PC-9 (cell line): ENCODE data around the gene DNM1. TPM values are rescaled to one million over a fixed set of nuclear protein-coding genes. Genes with fewer than 3 reads are reported as not detected.
A peak's percentile ranks its signal among the peaks of the same experiment; 100 is the strongest.

Source experiments
- BruUV-seq: library from RNA; stranded (reverse); fragments of 400-500 nt; replicated peaks from 2 replicates; lab custom pipeline; 2021; lab: Mats Ljungman, UMichigan
- CTCF ChIA-PET: fragments of 300-600 bp; sonication (Branson Sonifier 250); formaldehyde crosslinking; loops from one replicate; lab custom pipeline; 2022; ENCODE audit warnings: antibody characterized with exemption; lab: Charles Lee
- POLR2A ChIA-PET: fragments of 300-600 bp; sonication (Branson Sonifier 250); formaldehyde crosslinking; loops from one replicate; lab custom pipeline; 2022; ENCODE audit warnings: antibody characterized with exemption; ENCODE audit not compliant: unreplicated experiment; lab: Charles Lee
- DNase-seq, 2 experiments: peaks; one replicate each; pipeline versions ENCODE4 v3.0.0 to v3.0.0-alpha.2; 2015 to 2022; ENCODE audit warnings: mixed read lengths in 1 of 2
- H2AFZ ChIP-seq: fragments of 200-600 bp; sonication (generic); 2 replicates; pipeline ENCODE4 v1.8.1; 2017; ENCODE audit warnings: antibody characterized with exemption
- H3F3A ChIP-seq: fragments of 200-600 bp; sonication (generic); 2 replicates; pipeline ENCODE4 v1.8.1; 2017; ENCODE audit warnings: antibody characterized with exemption, mild to moderate bottlenecking, low read depth; ENCODE audit not compliant: insufficient read depth
- H3K27ac ChIP-seq: fragments of 200-600 bp; sonication (generic); 2 replicates; pipeline ENCODE4 v1.6.1; 2016; ENCODE audit warnings: mixed run types
- H3K27me3 ChIP-seq: fragments of 200-600 bp; sonication (generic); 2 replicates; pipeline ENCODE4 v1.6.1; 2016; ENCODE audit warnings: low read depth, mixed run types; ENCODE audit not compliant: insufficient read depth
- H3K36me3 ChIP-seq: fragments of 200-600 bp; sonication (generic); 2 replicates; pipeline ENCODE4 v1.6.1; 2016; ENCODE audit warnings: low read depth, mixed run types
- H3K4me1 ChIP-seq: fragments of 200-600 bp; sonication (generic); replicated peaks from 2 replicates; pipeline ENCODE4 v1.6.1; 2016; ENCODE audit warnings: mixed run types; ENCODE audit not compliant: insufficient read depth
- H3K4me2 ChIP-seq: fragments of 200-600 bp; sonication (generic); 2 replicates; pipeline ENCODE4 v1.6.1; 2017; ENCODE audit warnings: mixed run types
- H3K4me3 ChIP-seq: fragments of 200-600 bp; sonication (generic); 2 replicates; pipeline ENCODE4 v1.6.1; 2016; ENCODE audit warnings: mixed run types
- H3K79me2 ChIP-seq: fragments of 200-600 bp; sonication (generic); 2 replicates; pipeline ENCODE4 v1.6.1; 2017; ENCODE audit warnings: low read depth, mixed run types
- H3K9me2 ChIP-seq: fragments of 200-600 bp; sonication (generic); 2 replicates; pipeline ENCODE4 v1.8.1; 2017; ENCODE audit warnings: mild to moderate bottlenecking; ENCODE audit not compliant: insufficient read depth
- H3K9me3 ChIP-seq: fragments of 200-600 bp; sonication (generic); 2 replicates; pipeline ENCODE4 v1.8.1; 2016; ENCODE audit warnings: low read depth; ENCODE audit not compliant: insufficient read depth
- H4K20me1 ChIP-seq: fragments of 200-600 bp; sonication (generic); 2 replicates; pipeline ENCODE4 v1.8.1; 2017; ENCODE audit not compliant: insufficient read depth
- CTCF ChIP-seq: fragments of 200-600 bp; sonication (generic); conservative IDR thresholded peaks from 2 replicates; pipeline ENCODE4 v1.6.1; 2017; ENCODE audit warnings: mixed run types, antibody characterized with exemption, mild to moderate bottlenecking, moderate library complexity
- EZH2 ChIP-seq: fragments of 200-600 bp; sonication (generic); IDR thresholded peaks from 2 replicates; pipeline ENCODE4 v1.8.0; 2017; ENCODE audit warnings: antibody characterized with exemption, low read depth
- intact Hi-C: fragments of 100-400 bp; cut with micrococcal nuclease; formaldehyde crosslinking; loops from one replicate; pipeline ENCODE4 v1.10.0; 2022; ENCODE audit not compliant: unreplicated experiment
- total RNA-seq: library from RNA; stranded (reverse); gene quantifications from 2 replicates; pipeline ENCODE4 v1.2.3, GENCODE V29; 2021

Gene DNM1
- total RNA-seq, 1 experiment from 2014 or later, result 134 TPM

GRCh38 chr9:128201441-128202369 is 1.5 kb upstream of the DNM1 start:
- no peaks in the 10 kb centered on the region for H3K9me2 ChIP-seq
- POLR2A ChIA-PET, result no interaction called here
- no peaks in the 10 kb centered on the region for H3K36me3 ChIP-seq
- H4K20me1 ChIP-seq, result 0 out of 2 replicates have a peak, but pooled peaks cover 4% of the 10 kb centered on the region
- no peak overlapping the region for H3K4me3 ChIP-seq
- H3K4me1 ChIP-seq, result 0 out of 2 replicates have a peak, but pooled peaks cover 5% of the 10 kb centered on the region
- intact Hi-C loops, result no loop called here
- H3K9me3 ChIP-seq, result no peaks in the 10 kb centered on the region
- DNase-seq, result no peak
- no TSS peak for BruUV-seq
- no peak overlapping the region for H2AFZ ChIP-seq
- CTCF ChIA-PET, result interaction anchor here (0.6 kb wide), 1 partner anchor 353 kb away, joined by 6 read pairs; no protein-coding TSS in a partner anchor
- no peaks in the 10 kb centered on the region for H3K27me3 ChIP-seq
- H3K79me2 ChIP-seq, result peaks cover 8% of the 10 kb centered on the region; the same call in 1 of the 2 replicates
- no peaks in the 10 kb centered on the region for H3F3A ChIP-seq
- H3K4me2 ChIP-seq, result no peak overlapping the region
- TF ChIP-seq CTCF (no peak), EZH2 (no peak)
- H3K27ac ChIP-seq, result no peak overlapping the region

- Histone ChIP-seq H4K20me1 (0 out of 2 replicates have a peak, but pooled peaks cover 4% of the 10 kb centered on the region), H2AFZ (no peak overlapping the region), H3K4me3 (no peak overlapping the region), H3K4me1 (0 out of 2 replicates have a peak, but pooled peaks cover 5% of the 10 kb centered on the region), H3F3A (no peaks in the 10 kb centered on the region), H3K79me2 (peaks cover 8% of the 10 kb centered on the region; the same call in 1 of the 2 replicates), H3K4me2 (peak overlapping the region; percentile 89; the same call in 1 of the 2 replicates), H3K27me3 (no peaks in the 10 kb centered on the region), H3K27ac (no peak overlapping the region), H3K36me3 (no peaks in the 10 kb centered on the region), H3K9me3 (no peaks in the 10 kb centered on the region), H3K9me2 (no peaks in the 10 kb centered on the region)
- intact Hi-C loops, result no loop called here
- ChIA-PET POLR2A (no interaction called here), CTCF (no interaction called here)
- no TSS peak for BruUV-seq
- DNase-seq, result no peak
- TF ChIP-seq EZH2, result no peak
- no peak for TF ChIP-seq CTCF
Observed at GRCh38 chr9:128202648-128203023, 543 bp upstream of the DNM1 start.

- Histone ChIP-seq H3K4me3 (peak overlapping the region; percentile 68), H3K4me1 (0 out of 2 replicates have a peak, but pooled peaks cover 5% of the 10 kb centered on the region), H3K36me3 (no peaks in the 10 kb centered on the region), H3K79me2 (peaks cover 8% of the 10 kb centered on the region; the same call in 1 of the 2 replicates), H3K9me3 (no peaks in the 10 kb centered on the region), H3F3A (no peaks in the 10 kb centered on the region), H3K4me2 (peak overlapping the region; percentile 89), H4K20me1 (0 out of 2 replicates have a peak, but pooled peaks cover 4% of the 10 kb centered on the region), H3K27me3 (no peaks in the 10 kb centered on the region), H2AFZ (peak overlapping the region; percentile 85), H3K9me2 (no peaks in the 10 kb centered on the region), H3K27ac (no peak overlapping the region)
- intact Hi-C loops, result no loop called here
- CTCF ChIA-PET, result interaction anchor here (0.6 kb wide), 1 partner anchor 134 kb away, joined by 17 read pairs; no protein-coding TSS in a partner anchor
- peak in 1 of 2 experiments; percentile 56 for DNase-seq
- POLR2A ChIA-PET, result interaction anchor here (0.6 to 0.7 kb wide), 2 partner anchors 11 to 27 kb away, joined by 3 to 4 read pairs; no protein-coding TSS in a partner anchor
- BruUV-seq, result no TSS peak
- TF ChIP-seq CTCF, result no peak
- TF ChIP-seq EZH2, result no peak
Observed at GRCh38 chr9:128203707-128204551, 750 bp downstream of the DNM1 start.
